HepG2 (cell line): ENCODE measurements around the gene CD34. TPM values are rescaled to one million over a fixed set of nuclear protein-coding genes. Genes with fewer than 3 reads are reported as not detected.

Experiments used
- AGO2 ChIP-seq: fragments of 200-400 bp; formaldehyde crosslinking; optimal IDR thresholded peaks from 2 replicates; pipeline ENCODE3; 2017; ENCODE audit warnings: mild to moderate bottlenecking, low read depth, low read length, moderate library complexity
- GPN1 ChIP-seq: sonication (generic); formaldehyde crosslinking; IDR thresholded peaks from 2 replicates; pipeline ENCODE4 v1.5.1; 2020; ENCODE audit warnings: missing genetic modification reagents, borderline replicate concordance
- HNF4G ChIP-seq, 2 experiments: sonication (generic) in 1 of 2; formaldehyde crosslinking in 1 of 2; IDR thresholded peaks; 2 replicates each; pipeline versions ENCODE4 v1.4.0 to v1.6.1; 2011 to 2020; ENCODE audit warnings: borderline replicate concordance in 2 of 2, low read depth in 2 of 2, mild to moderate bottlenecking in 2 of 2, low read length in 1 of 2, missing genetic modification reagents in 1 of 2, moderate library complexity in 1 of 2
- RAD21 ChIP-seq: fragments of 450-650 bp; formaldehyde crosslinking; IDR thresholded peaks from 2 replicates; pipeline ENCODE4 v1.5.0; 2020; ENCODE audit warnings: mild to moderate bottlenecking
- RXRB ChIP-seq: IDR thresholded peaks from 2 replicates; pipeline ENCODE4 v1.6.1; 2016; ENCODE audit warnings: borderline replicate concordance, missing genetic modification reagents, missing compliant biosample characterization
- SALL1 ChIP-seq: sonication (generic); formaldehyde crosslinking; IDR thresholded peaks from 2 replicates; pipeline ENCODE4 v1.8.0; 2022; ENCODE audit warnings: mild to moderate bottlenecking, missing genetic modification reagents
- STAG1 ChIP-seq: sonication (generic); formaldehyde crosslinking; IDR thresholded peaks from 2 replicates; pipeline ENCODE4 v1.4.0; 2020; ENCODE audit warnings: missing genetic modification reagents
- SUZ12 ChIP-seq: fragments of 150-350 bp; IDR thresholded peaks from 2 replicates; pipeline ENCODE4 v1.6.1; 2014; ENCODE audit warnings: low read depth, low read length
- THAP11 ChIP-seq: IDR thresholded peaks from 2 replicates; pipeline ENCODE4 v1.6.1; 2016; ENCODE audit warnings: missing biosample characterization, missing genetic modification reagents
- ZNF564 ChIP-seq: sonication (generic); formaldehyde crosslinking; IDR thresholded peaks from 2 replicates; pipeline ENCODE4 v1.8.1; 2023; ENCODE audit warnings: mild to moderate bottlenecking, missing genetic modification reagents
- polyA plus RNA-seq, 8 experiments: library from polyadenylated mRNA; depleted of rRNA in 3 of 8; stranded (reverse) in 7 of 8; unstranded in 1 of 8; fragments of >200 nt; fragmentation: Illumina TruSeq in 4 of 8; extraction: Trizol in 4 of 8; gene quantifications; 2 replicates each; pipeline versions ENCODE4 v1.2.1 to v1.2.3, GENCODE V29; 2011 to 2016; ENCODE audit warnings: low read depth in 4 of 8, missing spikeins in 1 of 8, mixed read lengths in 1 of 8; ENCODE audit not compliant: insufficient read depth in 1 of 8
- total RNA-seq, 5 experiments: library from RNA; depleted of rRNA; stranded (reverse); fragments of >200 nt; fragmentation: Illumina TruSeq; extraction: Trizol; gene quantifications; 2 replicates each; pipeline ENCODE4 v1.2.3, GENCODE V29; 2016; ENCODE audit warnings: low read depth in 1 of 5
- TF ChIP-seq, protein P1 (sequence below), 2 experiments: sonication (generic) in 1 of 2; formaldehyde crosslinking in 1 of 2; IDR thresholded peaks; 2 replicates each; pipeline versions ENCODE4 v1.4.0 to v1.6.1; 2018 to 2020; ENCODE audit warnings: missing genetic modification reagents in 2 of 2, borderline replicate concordance in 1 of 2, low read depth in 1 of 2, mild to moderate bottlenecking in 1 of 2, missing biosample characterization in 1 of 2
- TF ChIP-seq, protein P2 (sequence below): sonication (generic); IDR thresholded peaks from 2 replicates; pipeline ENCODE4 v1.6.1; 2016; ENCODE audit warnings: low read depth, borderline replicate concordance
- TF ChIP-seq, protein P3 (sequence below): sonication (generic); formaldehyde crosslinking; IDR thresholded peaks from 2 replicates; pipeline ENCODE4 v1.5.1; 2020; ENCODE audit warnings: mild to moderate bottlenecking, missing genetic modification reagents, moderate library complexity
- TF ChIP-seq, protein P4 (sequence below): IDR thresholded peaks from 2 replicates; pipeline ENCODE4 v1.6.1; 2012; ENCODE audit warnings: inconsistent platforms

Gene CD34
- total and polyA plus RNA-seq, 2 of the 13 experiments (the other 11 are each of a cell fraction or from before 2014, with no cell fraction given) = not detected

DNA sequence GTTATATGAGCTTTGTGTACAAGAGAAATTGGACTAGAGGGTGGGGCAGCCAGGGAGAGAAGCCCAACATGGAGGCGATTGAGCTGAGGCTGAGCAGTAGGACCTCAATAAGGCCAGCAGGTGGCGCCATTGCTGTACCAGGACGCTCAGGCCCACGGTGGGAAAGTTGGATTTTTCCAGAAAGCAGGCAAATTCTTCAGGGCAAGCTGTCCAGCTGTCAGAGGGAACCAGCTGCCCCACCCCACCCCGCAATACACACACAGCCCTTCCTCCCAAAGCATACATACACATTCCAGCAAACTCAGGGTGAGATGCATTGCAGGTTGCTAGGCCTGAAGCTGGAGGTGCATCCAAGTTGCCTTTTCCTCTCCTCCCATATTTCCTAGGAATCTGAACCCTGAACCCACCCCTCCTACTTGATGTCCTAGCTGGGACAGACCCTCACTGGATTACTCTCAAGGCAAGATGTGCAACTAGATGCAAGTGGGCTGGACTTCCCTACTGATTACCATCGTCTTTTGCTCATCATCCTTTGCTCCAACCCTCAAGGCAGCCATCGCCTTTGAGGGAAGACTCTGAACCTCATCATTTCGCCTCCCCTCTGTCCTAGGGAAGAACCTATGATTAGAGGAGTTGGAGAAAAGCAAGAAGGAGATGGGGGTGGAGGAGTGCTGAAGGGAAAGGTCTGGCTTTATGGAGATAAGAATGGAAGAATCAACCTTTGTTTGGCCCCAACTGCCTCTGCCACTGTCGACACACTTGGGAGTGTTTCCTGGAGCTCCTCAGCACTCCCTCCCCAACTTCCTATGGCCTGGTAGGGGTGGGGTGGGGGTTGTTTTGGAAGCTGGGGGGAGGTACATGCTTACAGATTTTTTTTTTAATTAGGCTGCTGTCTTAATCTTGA lies 25.5 kb downstream of the CD34 start (continued):
- TF ChIP-seq, protein P1, sequence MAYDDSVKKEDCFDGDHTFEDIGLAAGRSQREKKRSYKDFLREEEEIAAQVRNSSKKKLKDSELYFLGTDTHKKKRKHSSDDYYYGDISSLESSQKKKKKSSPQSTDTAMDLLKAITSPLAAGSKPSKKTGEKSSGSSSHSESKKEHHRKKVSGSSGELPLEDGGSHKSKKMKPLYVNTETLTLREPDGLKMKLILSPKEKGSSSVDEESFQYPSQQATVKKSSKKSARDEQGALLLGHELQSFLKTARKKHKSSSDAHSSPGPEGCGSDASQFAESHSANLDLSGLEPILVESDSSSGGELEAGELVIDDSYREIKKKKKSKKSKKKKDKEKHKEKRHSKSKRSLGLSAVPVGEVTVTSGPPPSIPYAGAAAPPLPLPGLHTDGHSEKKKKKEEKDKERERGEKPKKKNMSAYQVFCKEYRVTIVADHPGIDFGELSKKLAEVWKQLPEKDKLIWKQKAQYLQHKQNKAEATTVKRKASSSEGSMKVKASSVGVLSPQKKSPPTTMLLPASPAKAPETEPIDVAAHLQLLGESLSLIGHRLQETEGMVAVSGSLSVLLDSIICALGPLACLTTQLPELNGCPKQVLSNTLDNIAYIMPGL (CRISPR knock-in tag; IDR thresholded peaks at IDR 0.05; ENCODE audit: borderline replicate concordance in 1 of 2, low read depth in 1 of 2) = 0 out of 4 replicates have a peak, but pooled peaks of 1 of the 2 experiments have one; percentile 51
- TF ChIP-seq, protein P2, sequence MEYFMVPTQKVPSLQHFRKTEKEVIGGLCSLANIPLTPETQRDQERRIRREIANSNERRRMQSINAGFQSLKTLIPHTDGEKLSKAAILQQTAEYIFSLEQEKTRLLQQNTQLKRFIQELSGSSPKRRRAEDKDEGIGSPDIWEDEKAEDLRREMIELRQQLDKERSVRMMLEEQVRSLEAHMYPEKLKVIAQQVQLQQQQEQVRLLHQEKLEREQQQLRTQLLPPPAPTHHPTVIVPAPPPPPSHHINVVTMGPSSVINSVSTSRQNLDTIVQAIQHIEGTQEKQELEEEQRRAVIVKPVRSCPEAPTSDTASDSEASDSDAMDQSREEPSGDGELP = peak; percentile 26; the same call in 1 of the 2 replicates
- TF ChIP-seq AGO2 (no peak), STAG1 (peak; percentile 83), ZNF564 (CRISPR knock-in tag) (no peak), THAP11 (CRISPR knock-in tag) (0 out of 2 replicates have a peak, but pooled peaks have one; percentile 22), RAD21 (CRISPR knock-in tag) (peak; percentile 81; the same call in 1 of the 2 replicates), GPN1 (CRISPR knock-in tag) (no peak), HNF4G (IDR thresholded peaks at IDR 0.05; ENCODE audit: borderline replicate concordance, low read depth, low read length) (no peak), HNF4G (CRISPR knock-in tag; IDR thresholded peaks at IDR 0.05; ENCODE audit: borderline replicate concordance, low read depth) (no peak), RXRB (CRISPR knock-in tag) (0 out of 2 replicates have a peak, but pooled peaks have one; percentile 17), SUZ12 (no peak), SALL1 (CRISPR knock-in tag) (peak; percentile 22; the same call in 1 of the 2 replicates)
- TF ChIP-seq, protein P3, sequence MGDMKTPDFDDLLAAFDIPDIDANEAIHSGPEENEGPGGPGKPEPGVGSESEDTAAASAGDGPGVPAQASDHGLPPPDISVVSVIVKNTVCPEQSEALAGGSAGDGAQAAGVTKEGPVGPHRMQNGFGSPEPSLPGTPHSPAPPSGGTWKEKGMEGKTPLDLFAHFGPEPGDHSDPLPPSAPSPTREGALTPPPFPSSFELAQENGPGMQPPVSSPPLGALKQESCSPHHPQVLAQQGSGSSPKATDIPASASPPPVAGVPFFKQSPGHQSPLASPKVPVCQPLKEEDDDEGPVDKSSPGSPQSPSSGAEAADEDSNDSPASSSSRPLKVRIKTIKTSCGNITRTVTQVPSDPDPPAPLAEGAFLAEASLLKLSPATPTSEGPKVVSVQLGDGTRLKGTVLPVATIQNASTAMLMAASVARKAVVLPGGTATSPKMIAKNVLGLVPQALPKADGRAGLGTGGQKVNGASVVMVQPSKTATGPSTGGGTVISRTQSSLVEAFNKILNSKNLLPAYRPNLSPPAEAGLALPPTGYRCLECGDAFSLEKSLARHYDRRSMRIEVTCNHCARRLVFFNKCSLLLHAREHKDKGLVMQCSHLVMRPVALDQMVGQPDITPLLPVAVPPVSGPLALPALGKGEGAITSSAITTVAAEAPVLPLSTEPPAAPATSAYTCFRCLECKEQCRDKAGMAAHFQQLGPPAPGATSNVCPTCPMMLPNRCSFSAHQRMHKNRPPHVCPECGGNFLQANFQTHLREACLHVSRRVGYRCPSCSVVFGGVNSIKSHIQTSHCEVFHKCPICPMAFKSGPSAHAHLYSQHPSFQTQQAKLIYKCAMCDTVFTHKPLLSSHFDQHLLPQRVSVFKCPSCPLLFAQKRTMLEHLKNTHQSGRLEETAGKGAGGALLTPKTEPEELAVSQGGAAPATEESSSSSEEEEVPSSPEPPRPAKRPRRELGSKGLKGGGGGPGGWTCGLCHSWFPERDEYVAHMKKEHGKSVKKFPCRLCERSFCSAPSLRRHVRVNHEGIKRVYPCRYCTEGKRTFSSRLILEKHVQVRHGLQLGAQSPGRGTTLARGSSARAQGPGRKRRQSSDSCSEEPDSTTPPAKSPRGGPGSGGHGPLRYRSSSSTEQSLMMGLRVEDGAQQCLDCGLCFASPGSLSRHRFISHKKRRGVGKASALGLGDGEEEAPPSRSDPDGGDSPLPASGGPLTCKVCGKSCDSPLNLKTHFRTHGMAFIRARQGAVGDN = peak; percentile 42
- TF ChIP-seq, protein P4, sequence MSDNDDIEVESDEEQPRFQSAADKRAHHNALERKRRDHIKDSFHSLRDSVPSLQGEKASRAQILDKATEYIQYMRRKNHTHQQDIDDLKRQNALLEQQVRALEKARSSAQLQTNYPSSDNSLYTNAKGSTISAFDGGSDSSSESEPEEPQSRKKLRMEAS = peak; percentile 23; the same call in 1 of the 2 replicates
